Tibial artery (tissue), 4 donors: ENCODE data around the gene ATP5PO.

Experiments
- DNase-seq, 2 donors: peaks; one replicate each; pipeline ENCODE4 v3.0.0-alpha.2; 2019
- H3K27ac ChIP-seq, 2 donors: fragments of 200-600 bp; sonication (generic) in 1 of 2; 1 replicate in 1 of 2; 2 replicates in 1 of 2; pipeline ENCODE4 v1.5.1; 2018 to 2019; ENCODE audit warnings: mild to moderate bottlenecking in 1 of 2
- H3K27me3 ChIP-seq, 2 donors: fragments of 200-600 bp; sonication (generic) in 1 of 2; one replicate each; pipeline versions ENCODE4 v1.5.1 to v1.6.0; 2016 to 2019
- H3K36me3 ChIP-seq, 3 donors: fragments of 200-600 bp; sonication (generic) in 2 of 3; one replicate each; pipeline ENCODE4 v1.5.1; 2016 to 2019; ENCODE audit warnings: mild to moderate bottlenecking in 2 of 3
- H3K4me1 ChIP-seq, 4 donors: fragments of 200-600 bp; sonication (generic) in 2 of 4; 1 replicate in 3 of 4; 2 replicates in 1 of 4; pipeline ENCODE4 v1.5.1; 2016 to 2019
- H3K4me3 ChIP-seq, 2 donors: fragments of 200-600 bp; sonication (generic) in 1 of 2; 1 replicate in 1 of 2; 2 replicates in 1 of 2; pipeline ENCODE4 v1.5.1; 2018 to 2019; ENCODE audit warnings: mild to moderate bottlenecking in 2 of 2
- H3K9me3 ChIP-seq, 3 donors: fragments of 200-600 bp; sonication (generic) in 1 of 3; one replicate each; pipeline ENCODE4 v1.5.1; 2016 to 2019
- CTCF ChIP-seq, 2 experiments: fragments of 200-600 bp in 1 of 2; fragments of 450-650 bp in 1 of 2; IDR thresholded peaks; one replicate each; pipeline ENCODE4 v1.5.1; 2017 to 2019; ENCODE audit warnings: antibody characterized with exemption in 2 of 2, mild to moderate bottlenecking in 1 of 2, moderate library complexity in 1 of 2
- intact Hi-C: fragments of 100-400 bp; cut with DNase I; formaldehyde crosslinking; loops from one replicate; pipeline ENCODE4 v1.15.0; 2023; ENCODE audit warnings: low total_unique reads

ATP5PO gene

DNA sequence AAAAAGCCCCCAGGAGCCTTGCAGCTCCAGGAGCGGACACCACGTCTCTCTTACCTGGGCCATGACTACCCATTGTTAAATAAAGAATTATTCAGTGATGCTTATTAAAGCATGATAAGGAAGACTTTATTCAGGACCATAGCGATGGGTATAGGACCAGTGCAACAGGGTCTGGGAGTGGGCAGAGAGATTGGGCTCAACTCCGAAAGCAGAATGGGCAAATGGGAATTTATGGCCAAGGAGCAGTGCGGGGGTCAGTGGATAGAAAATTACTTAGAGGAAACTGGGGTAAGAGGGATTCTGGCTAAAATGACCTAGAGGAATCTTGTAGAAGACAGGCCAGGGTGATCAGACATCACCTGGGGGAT is 580 bp upstream of the ATP5PO start:
- intact Hi-C loops: loop anchor here (10.0 kb wide), 2 partner anchors 419 to 709 kb away; no protein-coding TSS in a partner anchor
- Histone ChIP-seq H3K4me3 (peak overlapping the region; percentile 77 to 78), H3K27me3 (no peaks in the 10 kb centered on the region), H3K9me3 (no peaks in the 10 kb centered on the region), H3K36me3 (peaks cover 12 to 19% (median 13%) of the 10 kb centered on the region in 3 donors), H3K27ac (peak overlapping the region; percentile 85 to 88), H3K4me1 (peaks cover 0 to 21% (median 13%) of the 10 kb centered on the region in 4 donors)
- TF ChIP-seq CTCF (IDR thresholded peaks at IDR 0.05): no peak
- no peak for DNase-seq

GRCh38 chr21:33914188-33914587 is 1.4 kb downstream of the ATP5PO start:
- Histone ChIP-seq H3K4me3 (peak overlapping the region in 1 of 2 donors; percentile 78), H3K9me3 (no peaks in the 10 kb centered on the region), H3K27ac (peak overlapping the region in 1 of 2 donors; percentile 88), H3K27me3 (no peaks in the 10 kb centered on the region), H3K4me1 (peaks cover 0 to 21% (median 13%) of the 10 kb centered on the region in 4 donors), H3K36me3 (peaks cover 30 to 38% (median 32%) of the 10 kb centered on the region in 3 donors)
- DNase-seq: no peak
- TF ChIP-seq CTCF (IDR thresholded peaks at IDR 0.05): no peak
- intact Hi-C loops: loop anchor here (10.0 kb wide), 2 partner anchors 421 to 711 kb away; no protein-coding TSS in a partner anchor

DNA sequence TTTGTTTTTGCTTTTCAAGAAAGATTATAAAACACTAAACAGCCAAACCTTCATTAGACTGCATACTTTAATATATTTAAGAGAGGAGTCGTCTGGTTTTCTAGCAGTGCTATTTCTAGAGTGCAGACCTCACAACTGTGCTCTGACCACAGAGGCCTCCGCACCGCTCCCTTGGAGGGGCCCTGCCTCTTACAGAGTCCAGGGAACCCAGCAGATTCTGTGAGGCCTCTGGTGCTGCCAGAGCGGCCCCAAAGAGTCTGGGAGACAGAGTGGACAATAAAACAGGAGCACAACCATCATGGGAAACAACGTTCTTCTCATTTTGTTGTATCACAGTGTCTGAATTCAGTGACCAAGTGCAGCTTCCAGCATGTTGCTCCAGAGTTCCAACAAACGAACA is 5.8 kb downstream of the ATP5PO start:
- intact Hi-C loops: loop anchor here (10.0 kb wide), 2 partner anchors 425 to 715 kb away; no protein-coding TSS in a partner anchor
- no peak overlapping the region for H3K4me3 ChIP-seq
- no peaks in the 10 kb centered on the region for H3K27me3 ChIP-seq
- TF ChIP-seq CTCF (IDR thresholded peaks at IDR 0.05): no peak
- no peak for DNase-seq
- H3K27ac ChIP-seq: no peak overlapping the region
- H3K9me3 ChIP-seq: no peaks in the 10 kb centered on the region
- peaks cover 73 to 80% (median 77%) of the 10 kb centered on the region in 3 donors for H3K36me3 ChIP-seq
- H3K4me1 ChIP-seq: peaks cover 0 to 13% (median 8%) of the 10 kb centered on the region in 4 donors

DNA sequence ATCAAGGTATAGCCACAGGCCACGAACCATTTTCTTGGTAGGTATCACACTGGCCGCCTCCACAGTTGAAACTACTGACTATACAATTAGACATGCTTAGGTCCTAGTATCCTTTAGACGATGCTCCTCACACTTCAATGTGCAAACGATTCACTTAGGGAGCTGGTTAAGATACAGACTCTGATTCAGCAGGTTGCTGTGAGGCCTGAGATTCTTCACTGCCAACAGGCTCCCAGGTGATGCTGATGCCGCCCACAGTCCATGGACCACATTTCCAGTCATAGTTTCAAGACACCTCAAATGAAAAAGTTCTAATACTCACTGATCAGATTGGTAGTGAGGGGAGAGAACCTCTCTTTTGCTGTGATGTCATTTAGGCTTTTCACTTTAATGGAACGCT is 6.8 kb downstream of the ATP5PO start:
- no peaks in the 10 kb centered on the region for H3K27me3 ChIP-seq
- H3K4me1 ChIP-seq: peaks cover 0 to 3% (median 1%) of the 10 kb centered on the region in 4 donors

GRCh38 chr21:33904041-33904440 is 11.6 kb downstream of the ATP5PO start:
- intact Hi-C loops: no loop called here
- TF ChIP-seq CTCF (IDR thresholded peaks at IDR 0.05): no peak
- Histone ChIP-seq H3K36me3 (peaks cover 57 to 71% (median 62%) of the 10 kb centered on the region in 3 donors), H3K4me3 (no peak overlapping the region), H3K9me3 (no peaks in the 10 kb centered on the region), H3K27ac (no peak overlapping the region), H3K27me3 (no peaks in the 10 kb centered on the region), H3K4me1 (peaks cover 0 to 5% (median 2%) of the 10 kb centered on the region in 4 donors)
- no peak for DNase-seq

More for the DNA sequence above, 6.8 kb downstream of the ATP5PO start:
- Histone ChIP-seq H3K9me3 (no peaks in the 10 kb centered on the region), H3K4me3 (no peak overlapping the region), H3K27ac (no peak overlapping the region), H3K36me3 (peaks cover 83 to 89% (median 87%) of the 10 kb centered on the region in 3 donors)
- intact Hi-C loops: no loop called here
- no peak for DNase-seq
- TF ChIP-seq CTCF (IDR thresholded peaks at IDR 0.05): no peak
